ENCODE measurements around the gene ADNP2.

Gene ADNP2

GRCh38 chr18:80076379-80076778, 32.7 kb upstream of the ADNP2 start:
- no peak overlapping the region for H3K4me3 ChIP-seq (ENCODE audit: low read depth, low read length)
- TF ChIP-seq POLR2A (IDR thresholded peaks at IDR 0.05; ENCODE audit: extremely low read depth, insufficient read length) (no peak), MAX (IDR thresholded peaks at IDR 0.05; ENCODE audit: low read depth, low read length) (no peak), CTCF (IDR thresholded peaks at IDR 0.05; ENCODE audit: low read depth, low read length) (no peak), MYC (IDR thresholded peaks at IDR 0.05; ENCODE audit: low read depth, low read length) (no peak)
- DNase-seq (ENCODE audit: low read depth) = no peak

- no peak overlapping the region for H3K4me3 ChIP-seq (ENCODE audit: low read depth, low read length)
- TF ChIP-seq POLR2A (IDR thresholded peaks at IDR 0.05; ENCODE audit: extremely low read depth, insufficient read length) (no peak), MYC (IDR thresholded peaks at IDR 0.05; ENCODE audit: low read depth, low read length) (no peak), CTCF (IDR thresholded peaks at IDR 0.05; ENCODE audit: low read depth, low read length) (no peak), MAX (IDR thresholded peaks at IDR 0.05; ENCODE audit: low read depth, low read length) (no peak)
- DNase-seq (ENCODE audit: low read depth) = no peak
These were observed 31.2 kb upstream of the ADNP2 start for GRCh38 chr18:80077873-80078272.

- no peak for DNase-seq (ENCODE audit: low read depth)
- TF ChIP-seq CTCF (IDR thresholded peaks at IDR 0.05; ENCODE audit: low read depth, low read length) = no peak
- TF ChIP-seq MAX (IDR thresholded peaks at IDR 0.05; ENCODE audit: low read depth, low read length) = no peak
- TF ChIP-seq POLR2A (IDR thresholded peaks at IDR 0.05; ENCODE audit: extremely low read depth, insufficient read length) = no peak
- no peak for TF ChIP-seq MYC (IDR thresholded peaks at IDR 0.05; ENCODE audit: low read depth, low read length)
- H3K4me3 ChIP-seq (ENCODE audit: low read depth, low read length) = no peak overlapping the region
These were observed 22.8 kb upstream of the ADNP2 start for GRCh38 chr18:80086281-80086680.

- H3K4me3 ChIP-seq (ENCODE audit: low read depth, low read length) = no peak overlapping the region
- no peak for DNase-seq (ENCODE audit: low read depth)
- TF ChIP-seq POLR2A (IDR thresholded peaks at IDR 0.05; ENCODE audit: extremely low read depth, insufficient read length) = no peak
These were observed 21.0 kb upstream of the ADNP2 start for GRCh38 chr18:80088036-80088435.

GRCh38 chr18:80088823-80089222, 20.2 kb upstream of the ADNP2 start:
- H3K4me3 ChIP-seq (ENCODE audit: low read depth, low read length) = no peak overlapping the region
- DNase-seq (ENCODE audit: low read depth) = no peak
- TF ChIP-seq MAX (IDR thresholded peaks at IDR 0.05; ENCODE audit: low read depth, low read length) (no peak), MYC (IDR thresholded peaks at IDR 0.05; ENCODE audit: low read depth, low read length) (no peak), POLR2A (IDR thresholded peaks at IDR 0.05; ENCODE audit: extremely low read depth, insufficient read length) (no peak), CTCF (IDR thresholded peaks at IDR 0.05; ENCODE audit: low read depth, low read length) (no peak)

GRCh38 chr18:80095414-80095813, 13.6 kb upstream of the ADNP2 start:
- H3K4me3 ChIP-seq (ENCODE audit: low read depth, low read length) = no peak overlapping the region
- TF ChIP-seq MYC (IDR thresholded peaks at IDR 0.05; ENCODE audit: low read depth, low read length) (no peak), CTCF (IDR thresholded peaks at IDR 0.05; ENCODE audit: low read depth, low read length) (no peak), POLR2A (IDR thresholded peaks at IDR 0.05; ENCODE audit: extremely low read depth, insufficient read length) (no peak), MAX (IDR thresholded peaks at IDR 0.05; ENCODE audit: low read depth, low read length) (no peak)
- no peak for DNase-seq (ENCODE audit: low read depth)

Data from NB4 (cell line).